ENCODE data around the gene PLEKHM3. TPM values are rescaled to one million over a fixed set of nuclear protein-coding genes. Genes with fewer than 3 reads are reported as not detected.

Gene PLEKHM3
- total RNA-seq, 1 experiment from 2014 or later = 19.9 TPM

- H3K4me2 ChIP-seq (ENCODE audit: low read depth, low read length, poor library complexity, severe bottlenecking) = no peak overlapping the region
- H3K9me2 ChIP-seq (replicated peaks; ENCODE audit: insufficient read depth, low read length) = no peaks in the 10 kb centered on the region
- peaks cover 73% of the 10 kb centered on the region for H3K79me2 ChIP-seq (ENCODE audit: low read length)
- H3K4me3 ChIP-seq (ENCODE audit: low read length) = no peak overlapping the region
- H3K27me3 ChIP-seq (ENCODE audit: low read length) = no peaks in the 10 kb centered on the region
- no peak overlapping the region for H2AFZ ChIP-seq (ENCODE audit: low read length)
- H3K9ac ChIP-seq (ENCODE audit: low read length) = no peak overlapping the region
- H3K4me1 ChIP-seq (ENCODE audit: low read length) = peaks cover 22% of the 10 kb centered on the region
- no peak for DNase-seq
- no peaks in the 10 kb centered on the region for H3K36me3 ChIP-seq (ENCODE audit: insufficient read depth, low read length)
- H4K20me1 ChIP-seq (ENCODE audit: insufficient read depth, low read depth, low read length) = no peaks in the 10 kb centered on the region
- no peaks in the 10 kb centered on the region for H3K9me3 ChIP-seq (ENCODE audit: low read length)
- H3K27ac ChIP-seq (ENCODE audit: low read length) = no peak overlapping the region
These were observed 14.8 kb downstream of the PLEKHM3 start for GRCh38 chr2:208010506-208010905.

DNA sequence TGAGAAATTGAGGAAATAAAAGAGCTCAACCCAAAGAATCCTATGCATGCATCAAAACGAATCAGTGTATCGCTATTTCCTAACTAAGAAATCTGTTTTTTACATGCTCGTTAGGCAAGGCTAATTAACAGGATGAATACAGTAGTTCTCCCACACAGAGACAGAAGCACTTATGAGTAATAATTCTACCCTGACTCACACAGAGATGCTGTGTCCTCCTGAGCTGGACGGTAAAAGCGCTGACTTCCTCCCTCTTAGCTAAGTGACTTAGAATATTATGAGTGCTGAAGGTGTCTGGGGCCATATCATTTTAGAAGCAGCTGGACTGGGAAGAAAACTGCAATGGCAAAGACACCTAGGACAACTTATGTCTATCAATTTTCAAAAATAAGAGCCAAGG lies 18.5 kb downstream of the PLEKHM3 start:
- Histone ChIP-seq H3K36me3 (ENCODE audit: insufficient read depth, low read length) (no peaks in the 10 kb centered on the region), H4K20me1 (ENCODE audit: insufficient read depth, low read depth, low read length) (no peaks in the 10 kb centered on the region), H3K4me3 (ENCODE audit: low read length) (no peak overlapping the region), H2AFZ (ENCODE audit: low read length) (no peak overlapping the region), H3K9me3 (ENCODE audit: low read length) (no peaks in the 10 kb centered on the region), H3K4me1 (ENCODE audit: low read length) (peaks cover 22% of the 10 kb centered on the region), H3K9ac (ENCODE audit: low read length) (no peak overlapping the region), H3K9me2 (replicated peaks; ENCODE audit: insufficient read depth, low read length) (no peaks in the 10 kb centered on the region), H3K79me2 (ENCODE audit: low read length) (peaks cover 60% of the 10 kb centered on the region), H3K27me3 (ENCODE audit: low read length) (no peaks in the 10 kb centered on the region), H3K4me2 (ENCODE audit: low read depth, low read length, poor library complexity, severe bottlenecking) (no peak overlapping the region), H3K27ac (ENCODE audit: low read length) (no peak overlapping the region)
- DNase-seq = no peak

- Histone ChIP-seq H3K27me3 (ENCODE audit: low read length) (no peaks in the 10 kb centered on the region), H3K9me2 (replicated peaks; ENCODE audit: insufficient read depth, low read length) (no peaks in the 10 kb centered on the region), H3K9ac (ENCODE audit: low read length) (no peak overlapping the region), H3K36me3 (ENCODE audit: insufficient read depth, low read length) (no peaks in the 10 kb centered on the region), H3K4me3 (ENCODE audit: low read length) (no peak overlapping the region), H3K9me3 (ENCODE audit: low read length) (no peaks in the 10 kb centered on the region), H2AFZ (ENCODE audit: low read length) (no peak overlapping the region), H3K79me2 (ENCODE audit: low read length) (peaks cover 58% of the 10 kb centered on the region), H3K4me2 (ENCODE audit: low read depth, low read length, poor library complexity, severe bottlenecking) (no peak overlapping the region), H3K27ac (ENCODE audit: low read length) (no peak overlapping the region), H3K4me1 (ENCODE audit: low read length) (peaks cover 22% of the 10 kb centered on the region), H4K20me1 (ENCODE audit: insufficient read depth, low read depth, low read length) (no peaks in the 10 kb centered on the region)
- no peak for DNase-seq
These were observed 19.0 kb downstream of the PLEKHM3 start for GRCh38 chr2:208006337-208006736.

GRCh38 chr2:208001924-208002323 lies 23.4 kb downstream of the PLEKHM3 start:
- no peak overlapping the region for H2AFZ ChIP-seq (ENCODE audit: low read length)
- H3K9me3 ChIP-seq (ENCODE audit: low read length) = no peaks in the 10 kb centered on the region
- no peaks in the 10 kb centered on the region for H3K9me2 ChIP-seq (replicated peaks; ENCODE audit: insufficient read depth, low read length)
- no peak overlapping the region for H3K4me3 ChIP-seq (ENCODE audit: low read length)
- H3K4me1 ChIP-seq (ENCODE audit: low read length) = peaks cover 7% of the 10 kb centered on the region; the same call in 1 of the 2 replicates
- H3K9ac ChIP-seq (ENCODE audit: low read length) = no peak overlapping the region
- H3K36me3 ChIP-seq (ENCODE audit: insufficient read depth, low read length) = no peaks in the 10 kb centered on the region
- DNase-seq = no peak
- no peak overlapping the region for H3K27ac ChIP-seq (ENCODE audit: low read length)
- no peaks in the 10 kb centered on the region for H3K27me3 ChIP-seq (ENCODE audit: low read length)
- no peaks in the 10 kb centered on the region for H4K20me1 ChIP-seq (ENCODE audit: insufficient read depth, low read depth, low read length)
- peaks cover 25% of the 10 kb centered on the region for H3K79me2 ChIP-seq (ENCODE audit: low read length)
- no peak overlapping the region for H3K4me2 ChIP-seq (ENCODE audit: low read depth, low read length, poor library complexity, severe bottlenecking)

DNA sequence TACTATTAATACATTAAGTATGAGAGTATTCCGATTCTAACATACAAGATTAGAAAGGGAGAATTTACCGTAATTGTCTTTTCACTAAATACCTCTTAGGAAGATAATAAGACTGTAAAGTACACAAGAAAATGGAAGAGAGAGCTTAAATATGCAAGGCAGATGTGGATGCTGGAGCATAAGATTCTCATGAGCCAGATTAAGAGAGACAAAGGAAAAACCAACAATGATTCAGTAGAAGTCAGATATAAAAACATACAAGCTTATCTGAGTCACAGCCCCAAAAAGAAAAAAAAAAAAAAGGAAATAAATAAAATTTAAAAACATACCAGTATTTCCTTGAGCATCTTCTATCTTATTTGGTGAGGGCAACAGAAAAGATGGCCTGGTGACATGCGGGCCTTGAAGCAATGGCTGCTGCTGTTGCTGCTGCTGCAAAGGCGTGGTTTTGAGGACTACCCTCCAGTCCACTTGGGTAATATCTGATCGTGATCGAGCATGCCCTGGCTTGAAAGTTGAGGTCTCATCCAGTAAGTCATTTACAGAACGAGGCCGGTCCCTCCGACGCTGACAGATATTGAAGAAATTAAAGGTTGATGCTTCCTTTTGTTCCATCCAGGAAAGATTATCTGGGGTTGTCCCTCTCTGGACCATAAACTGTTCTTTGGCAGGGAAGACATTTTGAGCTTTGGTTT lies 24.5 kb downstream of the PLEKHM3 start:
- Histone ChIP-seq H3K36me3 (ENCODE audit: insufficient read depth, low read length) (no peaks in the 10 kb centered on the region), H2AFZ (ENCODE audit: low read length) (no peak overlapping the region), H4K20me1 (ENCODE audit: insufficient read depth, low read depth, low read length) (no peaks in the 10 kb centered on the region), H3K4me3 (ENCODE audit: low read length) (no peak overlapping the region), H3K9me3 (ENCODE audit: low read length) (no peaks in the 10 kb centered on the region), H3K27ac (ENCODE audit: low read length) (no peak overlapping the region), H3K9ac (ENCODE audit: low read length) (no peak overlapping the region), H3K79me2 (ENCODE audit: low read length) (peaks cover 16% of the 10 kb centered on the region; the same call in 1 of the 2 replicates), H3K9me2 (replicated peaks; ENCODE audit: insufficient read depth, low read length) (no peaks in the 10 kb centered on the region), H3K4me1 (ENCODE audit: low read length) (peaks cover 7% of the 10 kb centered on the region; the same call in 1 of the 2 replicates), H3K4me2 (ENCODE audit: low read depth, low read length, poor library complexity, severe bottlenecking) (no peak overlapping the region), H3K27me3 (ENCODE audit: low read length) (no peaks in the 10 kb centered on the region)
- DNase-seq = no peak

GRCh38 chr2:207996848-207997247 lies 28.5 kb downstream of the PLEKHM3 start:
- Histone ChIP-seq H3K79me2 (ENCODE audit: low read length) (peaks cover 19% of the 10 kb centered on the region), H3K9me3 (ENCODE audit: low read length) (no peaks in the 10 kb centered on the region), H3K36me3 (ENCODE audit: insufficient read depth, low read length) (no peaks in the 10 kb centered on the region), H3K27ac (ENCODE audit: low read length) (no peak overlapping the region), H3K9ac (ENCODE audit: low read length) (no peak overlapping the region), H3K4me3 (ENCODE audit: low read length) (no peak overlapping the region), H3K9me2 (replicated peaks; ENCODE audit: insufficient read depth, low read length) (no peaks in the 10 kb centered on the region), H2AFZ (ENCODE audit: low read length) (no peak overlapping the region), H3K4me1 (ENCODE audit: low read length) (peaks cover 21% of the 10 kb centered on the region), H3K27me3 (ENCODE audit: low read length) (no peaks in the 10 kb centered on the region), H3K4me2 (ENCODE audit: low read depth, low read length, poor library complexity, severe bottlenecking) (no peak overlapping the region), H4K20me1 (ENCODE audit: insufficient read depth, low read depth, low read length) (no peaks in the 10 kb centered on the region)
- no peak for DNase-seq

DNA sequence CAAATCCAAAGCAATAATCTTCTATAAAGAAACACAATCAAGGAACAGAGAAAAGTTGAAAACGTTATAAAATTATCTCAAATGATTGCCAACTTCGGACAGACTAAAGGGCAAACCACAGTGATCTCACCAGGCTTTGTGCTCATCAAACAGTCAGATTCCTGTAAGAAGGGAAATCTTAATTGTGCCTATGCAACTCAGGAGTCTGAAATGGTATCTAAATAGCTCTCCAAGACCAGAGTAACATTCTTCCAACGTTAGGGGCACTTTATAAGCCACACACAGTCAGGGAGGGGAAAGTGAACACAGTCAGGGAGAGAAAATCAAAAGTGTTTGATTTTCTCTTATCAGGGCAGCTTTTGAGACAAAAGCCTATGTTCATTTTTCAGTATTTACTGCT lies 29.4 kb downstream of the PLEKHM3 start:
- Histone ChIP-seq H3K4me1 (ENCODE audit: low read length) (peaks cover 21% of the 10 kb centered on the region), H3K36me3 (ENCODE audit: insufficient read depth, low read length) (no peaks in the 10 kb centered on the region), H3K9ac (ENCODE audit: low read length) (no peak overlapping the region), H2AFZ (ENCODE audit: low read length) (no peak overlapping the region), H4K20me1 (ENCODE audit: insufficient read depth, low read depth, low read length) (no peaks in the 10 kb centered on the region), H3K79me2 (ENCODE audit: low read length) (peaks cover 25% of the 10 kb centered on the region), H3K27me3 (ENCODE audit: low read length) (no peaks in the 10 kb centered on the region), H3K9me2 (replicated peaks; ENCODE audit: insufficient read depth, low read length) (no peaks in the 10 kb centered on the region), H3K4me3 (ENCODE audit: low read length) (no peak overlapping the region), H3K4me2 (ENCODE audit: low read depth, low read length, poor library complexity, severe bottlenecking) (no peak overlapping the region), H3K27ac (ENCODE audit: low read length) (no peak overlapping the region), H3K9me3 (ENCODE audit: low read length) (no peaks in the 10 kb centered on the region)
- DNase-seq = no peak

- Histone ChIP-seq H3K27me3 (ENCODE audit: low read length) (no peaks in the 10 kb centered on the region), H3K36me3 (ENCODE audit: insufficient read depth, low read length) (no peaks in the 10 kb centered on the region), H3K4me3 (ENCODE audit: low read length) (peak overlapping the region; percentile 34; the same call in 1 of the 2 replicates), H3K27ac (ENCODE audit: low read length) (peak overlapping the region; percentile 66), H4K20me1 (ENCODE audit: insufficient read depth, low read depth, low read length) (no peaks in the 10 kb centered on the region), H3K9ac (ENCODE audit: low read length) (peak overlapping the region; percentile 40), H3K4me1 (ENCODE audit: low read length) (peaks cover 21% of the 10 kb centered on the region), H3K9me3 (ENCODE audit: low read length) (no peaks in the 10 kb centered on the region), H3K79me2 (ENCODE audit: low read length) (peaks cover 25% of the 10 kb centered on the region), H2AFZ (ENCODE audit: low read length) (no peak overlapping the region; the same call in 1 of the 2 replicates), H3K4me2 (ENCODE audit: low read depth, low read length, poor library complexity, severe bottlenecking) (peak overlapping the region; percentile 62), H3K9me2 (replicated peaks; ENCODE audit: insufficient read depth, low read length) (no peaks in the 10 kb centered on the region)
- DNase-seq = peak; percentile 77
These were observed 32.1 kb downstream of the PLEKHM3 start for GRCh38 chr2:207993151-207993763.

All from Karpas-422 (cell line).